Airway epithelial cell (primary cell): ENCODE results near the gene ARHGAP30. TPM values are rescaled to one million over a fixed set of nuclear protein-coding genes. Genes with fewer than 3 reads are reported as not detected.

Experiments
- total RNA-seq: library from RNA; depleted of rRNA; stranded (reverse); fragments of >200 nt; gene quantifications from 2 replicates; pipeline ENCODE4 v1.2.3, GENCODE V29; 2015

The ARHGAP30 gene, protein sequence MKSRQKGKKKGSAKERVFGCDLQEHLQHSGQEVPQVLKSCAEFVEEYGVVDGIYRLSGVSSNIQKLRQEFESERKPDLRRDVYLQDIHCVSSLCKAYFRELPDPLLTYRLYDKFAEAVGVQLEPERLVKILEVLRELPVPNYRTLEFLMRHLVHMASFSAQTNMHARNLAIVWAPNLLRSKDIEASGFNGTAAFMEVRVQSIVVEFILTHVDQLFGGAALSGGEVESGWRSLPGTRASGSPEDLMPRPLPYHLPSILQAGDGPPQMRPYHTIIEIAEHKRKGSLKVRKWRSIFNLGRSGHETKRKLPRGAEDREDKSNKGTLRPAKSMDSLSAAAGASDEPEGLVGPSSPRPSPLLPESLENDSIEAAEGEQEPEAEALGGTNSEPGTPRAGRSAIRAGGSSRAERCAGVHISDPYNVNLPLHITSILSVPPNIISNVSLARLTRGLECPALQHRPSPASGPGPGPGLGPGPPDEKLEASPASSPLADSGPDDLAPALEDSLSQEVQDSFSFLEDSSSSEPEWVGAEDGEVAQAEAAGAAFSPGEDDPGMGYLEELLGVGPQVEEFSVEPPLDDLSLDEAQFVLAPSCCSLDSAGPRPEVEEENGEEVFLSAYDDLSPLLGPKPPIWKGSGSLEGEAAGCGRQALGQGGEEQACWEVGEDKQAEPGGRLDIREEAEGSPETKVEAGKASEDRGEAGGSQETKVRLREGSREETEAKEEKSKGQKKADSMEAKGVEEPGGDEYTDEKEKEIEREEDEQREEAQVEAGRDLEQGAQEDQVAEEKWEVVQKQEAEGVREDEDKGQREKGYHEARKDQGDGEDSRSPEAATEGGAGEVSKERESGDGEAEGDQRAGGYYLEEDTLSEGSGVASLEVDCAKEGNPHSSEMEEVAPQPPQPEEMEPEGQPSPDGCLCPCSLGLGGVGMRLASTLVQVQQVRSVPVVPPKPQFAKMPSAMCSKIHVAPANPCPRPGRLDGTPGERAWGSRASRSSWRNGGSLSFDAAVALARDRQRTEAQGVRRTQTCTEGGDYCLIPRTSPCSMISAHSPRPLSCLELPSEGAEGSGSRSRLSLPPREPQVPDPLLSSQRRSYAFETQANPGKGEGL
- 0.19 and 0.28 TPM in 2 replicates for total RNA-seq

DNA sequence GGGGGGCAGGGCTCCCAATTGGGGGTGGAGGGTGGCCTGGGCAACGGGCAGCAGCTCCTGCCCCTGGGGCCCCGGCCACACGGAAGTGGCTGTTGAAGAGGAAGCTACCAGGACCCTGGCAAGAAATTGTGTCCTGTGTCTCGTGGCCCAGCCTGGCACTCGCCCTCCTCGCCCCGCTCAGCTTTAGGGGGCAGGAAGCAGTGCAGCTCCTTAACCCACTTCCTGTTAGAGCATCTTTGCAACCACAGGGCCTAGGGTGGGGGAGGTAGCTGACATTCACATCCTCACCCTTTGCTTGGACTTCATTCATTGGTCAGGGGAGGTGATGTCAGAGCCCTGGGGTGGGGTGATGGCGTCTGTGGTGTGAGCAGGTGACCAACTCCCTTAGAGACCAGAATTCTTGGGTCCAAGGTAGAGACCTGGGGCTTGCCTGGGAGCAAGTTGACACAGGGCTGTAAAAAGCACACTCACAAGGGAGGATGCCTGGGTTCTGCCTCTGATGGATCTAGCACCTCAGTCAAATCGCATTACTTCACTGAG, at the start of gene ARHGAP30:
Gene ARHGAP30 (minus strand): TSS at position 161 of the 540 bp plus-strand sequence. CDS start 267 bp downstream, outside the sequence.

DNA sequence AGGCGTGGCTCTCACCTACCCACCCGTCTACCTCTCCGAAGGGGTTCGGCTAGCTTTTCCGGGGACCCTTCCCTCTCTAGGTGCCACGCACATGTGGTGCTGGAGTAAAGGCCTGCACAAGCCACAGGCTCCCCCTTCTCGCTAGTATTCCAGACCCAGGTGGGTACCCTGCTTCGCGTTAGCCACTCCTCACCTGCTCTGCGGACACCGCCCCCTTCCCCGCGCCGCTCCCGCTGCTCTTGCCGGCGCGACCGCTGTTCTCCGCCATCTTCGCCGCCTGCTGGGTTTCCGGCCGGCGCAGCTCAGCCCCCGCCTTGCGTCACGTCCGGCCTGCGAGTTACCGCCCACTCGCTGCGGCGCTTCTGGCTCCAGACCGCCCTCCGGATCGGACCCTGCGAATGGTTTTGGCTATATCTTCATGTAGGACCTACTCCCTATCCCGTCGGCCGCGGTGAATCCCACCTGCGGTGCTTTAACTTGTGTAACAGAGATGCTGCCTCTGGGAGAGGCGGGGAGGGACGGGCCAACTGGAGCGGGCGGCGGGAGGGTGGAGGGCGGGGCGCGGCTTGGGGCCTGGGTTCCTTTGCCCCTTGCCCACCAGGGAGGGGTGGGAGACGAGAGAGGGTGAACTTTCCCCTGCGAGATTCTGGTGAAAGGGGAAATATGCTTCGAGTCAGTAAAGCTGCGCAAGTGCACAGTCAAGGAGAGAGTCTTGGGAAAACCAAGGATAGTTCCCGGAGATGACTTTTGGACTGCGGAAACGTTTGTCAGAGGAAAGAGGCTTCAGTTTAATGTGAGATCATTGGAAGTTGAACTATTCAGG, 48.3 kb upstream of the ARHGAP30 start, which contains the start of the genes NIT1 and PFDN2:
Gene NIT1 (plus strand): TSS at position 347 of the 823 bp plus-strand sequence. CDS start 72 bp downstream, at position 419.
Gene PFDN2 (minus strand): TSS at position 279 of the 823 bp plus-strand sequence. CDS start 11 bp downstream, at position 268.

DNA sequence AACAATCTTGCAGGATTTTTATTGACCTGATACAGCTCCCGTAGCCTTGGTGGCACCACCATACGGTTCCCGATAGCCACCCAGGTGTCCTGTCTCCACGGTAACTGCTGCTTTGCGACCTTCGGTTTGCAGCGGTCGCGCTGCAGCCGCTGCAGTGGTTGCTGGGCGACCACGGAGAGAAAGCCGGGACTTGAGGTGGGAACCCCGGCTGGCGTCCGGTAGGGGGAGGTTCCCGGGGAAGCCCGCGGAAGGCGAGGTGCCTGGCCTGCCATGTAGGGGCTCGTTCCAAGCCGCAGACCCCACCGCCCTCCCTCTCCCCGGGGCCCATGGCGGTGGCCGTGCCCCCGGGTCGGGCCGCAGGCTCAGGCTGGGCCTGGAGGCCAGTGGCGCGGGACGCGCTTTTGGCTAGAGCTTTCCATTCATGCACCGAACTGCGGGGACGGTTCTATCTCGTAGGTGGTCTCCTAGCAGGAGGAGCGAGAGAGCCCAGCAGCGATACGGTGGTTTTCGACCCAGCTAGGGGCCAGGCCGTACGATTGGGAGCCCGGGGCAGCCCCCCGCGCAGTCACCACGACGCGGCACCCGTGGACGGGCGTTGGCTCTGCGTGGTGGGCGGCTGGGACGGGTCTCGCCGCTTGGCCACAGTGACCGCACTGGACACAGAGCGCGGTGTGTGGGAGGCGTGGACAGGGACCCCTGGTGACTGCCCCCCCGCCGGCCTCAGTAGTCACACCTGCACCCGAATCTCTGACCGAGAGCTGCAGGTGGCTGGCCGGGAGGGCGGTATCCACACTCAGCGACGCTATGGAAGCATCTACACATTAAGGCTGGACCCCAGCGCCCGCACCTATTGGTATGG, 28.7 kb upstream of the ARHGAP30 start, which contains the start of gene KLHDC9:
Gene KLHDC9 (plus strand): TSS at position 152 of the 859 bp plus-strand sequence. CDS start 175 bp downstream, at position 327.

DNA sequence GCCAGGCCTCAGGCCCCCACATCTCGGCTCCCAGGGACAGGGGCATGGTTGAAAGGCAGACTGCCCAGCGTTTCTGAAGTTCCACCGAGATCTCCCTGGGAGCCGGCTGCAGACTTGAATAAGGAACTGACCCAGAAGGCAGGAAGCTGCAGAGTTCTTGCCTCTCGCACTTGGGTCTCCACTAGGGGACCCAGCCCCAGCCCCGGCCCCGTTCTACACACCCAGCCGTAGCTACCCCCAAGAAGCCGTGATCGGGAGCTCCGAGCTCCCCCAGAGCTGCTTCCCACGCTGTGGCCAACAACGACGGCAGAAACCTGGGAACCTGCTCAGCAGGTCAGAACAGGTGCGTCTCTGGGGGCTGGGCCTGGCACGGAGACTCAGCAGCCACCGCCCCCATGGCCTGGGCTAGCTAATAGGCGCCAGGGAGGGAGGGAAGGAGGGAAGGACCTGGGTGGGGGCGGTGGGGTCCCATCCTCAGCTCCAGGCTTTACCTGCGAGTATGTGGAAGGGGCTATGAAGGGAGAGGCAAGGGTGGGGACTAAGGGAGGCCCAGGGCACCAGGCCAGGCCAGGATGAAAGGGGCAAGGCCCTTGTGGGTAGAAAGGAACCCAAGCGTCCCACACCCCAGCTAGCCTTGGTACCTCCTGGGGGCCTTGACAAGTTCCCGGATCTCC, 19.7 kb upstream of the ARHGAP30 start, which contains the start of gene NECTIN4:
Gene NECTIN4 (minus strand): TSS at position 308 of the 674 bp plus-strand sequence. CDS start 262 bp downstream, at position 46.

DNA sequence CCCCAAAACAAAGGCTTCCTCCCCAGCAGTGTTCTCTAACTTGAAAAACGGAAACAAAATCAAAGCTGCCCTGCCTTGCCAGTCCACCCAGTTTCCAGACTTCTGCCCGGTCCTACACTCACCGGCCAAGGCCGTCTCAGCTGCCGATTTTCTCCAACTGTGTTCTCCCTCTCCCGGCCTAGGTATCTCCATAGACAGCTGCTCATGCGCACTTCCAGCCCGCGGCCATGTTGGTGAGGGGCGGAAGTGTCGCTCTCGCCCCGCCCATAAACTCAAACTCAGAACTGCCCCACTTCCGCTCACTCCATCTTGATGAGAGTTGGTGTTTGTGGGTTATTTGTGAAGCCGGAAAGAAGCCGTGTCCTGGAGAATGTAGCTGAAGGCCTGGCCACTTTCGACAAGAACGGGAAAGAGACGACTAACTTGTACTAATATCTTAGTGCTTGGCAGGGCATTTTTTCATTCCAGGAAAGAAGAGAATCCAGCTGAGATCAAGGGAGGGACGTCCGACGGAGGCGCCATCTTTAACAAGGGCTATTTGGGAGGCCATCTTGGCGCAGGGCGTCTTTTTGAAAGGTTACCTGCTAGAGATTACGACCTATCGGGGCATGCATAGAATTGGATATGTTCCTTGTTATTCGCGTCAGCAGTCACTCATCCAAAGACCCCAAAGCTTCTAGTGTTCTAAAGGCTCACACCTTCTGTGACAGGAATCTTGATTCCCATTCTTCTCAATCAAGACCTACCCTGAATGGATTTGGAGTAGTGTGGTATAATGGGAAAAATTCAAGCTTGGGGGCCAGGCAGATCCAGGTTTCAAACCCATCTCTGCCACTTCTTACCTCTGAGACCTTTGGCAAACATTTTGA, 23.7 kb downstream of the ARHGAP30 start, which contains the start of gene USF1:
Gene USF1 (minus strand): TSS at position 242 of the 869 bp plus-strand sequence. CDS start 2,702 bp downstream, outside the sequence.

DNA sequence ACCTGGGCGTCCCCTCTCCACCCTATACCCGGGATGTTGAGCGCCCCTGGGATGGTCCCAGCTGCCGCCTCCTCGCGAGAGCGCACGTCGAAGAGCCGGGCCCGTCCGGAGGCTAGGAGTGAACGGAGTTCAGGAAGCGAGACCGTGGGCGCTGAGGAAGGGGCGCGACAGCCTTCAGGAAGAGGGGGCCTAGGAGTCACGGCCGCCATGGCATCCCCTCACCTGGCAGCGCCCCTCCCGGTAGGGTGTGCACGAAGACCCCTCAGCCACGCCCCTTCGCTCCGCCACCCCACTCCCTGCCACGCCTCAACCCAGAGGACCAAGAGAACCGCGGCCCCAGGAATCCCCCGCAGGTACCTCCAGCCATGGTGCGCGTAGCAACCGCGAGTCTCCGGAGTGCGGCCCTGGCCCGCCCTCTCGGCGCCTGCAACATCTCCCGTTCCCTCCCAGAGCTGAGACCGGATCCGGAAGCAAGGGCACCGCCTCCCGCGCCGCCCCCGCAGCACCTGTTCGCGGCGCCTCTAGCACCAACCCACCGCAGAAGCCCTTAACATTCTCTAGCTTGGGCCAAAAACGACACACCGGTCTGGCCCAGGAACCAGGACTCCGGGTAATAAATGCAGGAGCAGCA, 31.1 kb downstream of the ARHGAP30 start, which contains the start of gene TSTD1:
Gene TSTD1 (minus strand): TSS at position 442 of the 631 bp plus-strand sequence. CDS start 75 bp downstream, at position 367.

GRCh38 chr1:161020509-161021164, 49.1 kb downstream of the ARHGAP30 start, which contains the start of gene F11R:
Gene F11R (minus strand): TSS chr1:161021152. CDS start chr1:161021073, 79 bp downstream.

Other genes starting within 250 kb of the ARHGAP30 start
- 0.07 TPM in 1 of 2 replicates, not detected in the other for gene CD244, start 207.0 kb downstream of the ARHGAP30 start, total RNA-seq
- not detected in 2 replicates for gene ITLN1, start 184.7 kb downstream of the ARHGAP30 start, total RNA-seq
- gene ITLN2, start 115.1 kb downstream of the ARHGAP30 start, total RNA-seq, result not detected in 2 replicates
- 117 and 131 TPM in 2 replicates for gene F11R, start 48.7 kb downstream of the ARHGAP30 start, total RNA-seq
- 110 and 112 TPM in 2 replicates for gene TSTD1, start 30.9 kb downstream of the ARHGAP30 start, total RNA-seq
- gene USF1, start 23.9 kb downstream of the ARHGAP30 start, total RNA-seq, result 39.4 and 40.9 TPM in 2 replicates
- 43.1 and 50.0 TPM in 2 replicates for gene NECTIN4, start 19.7 kb upstream of the ARHGAP30 start, total RNA-seq
- gene KLHDC9, start 28.5 kb upstream of the ARHGAP30 start, total RNA-seq, result 3.3 and 6.5 TPM in 2 replicates
- gene PFDN2, start 48.1 kb upstream of the ARHGAP30 start, total RNA-seq, result 76.4 and 100 TPM in 2 replicates
- 32.2 and 35.6 TPM in 2 replicates for gene NIT1, start 48.2 kb upstream of the ARHGAP30 start, total RNA-seq
- gene DEDD, start 62.8 kb upstream of the ARHGAP30 start, total RNA-seq, result 14.2 and 23.0 TPM in 2 replicates
- 43.8 and 68.1 TPM in 2 replicates for gene UFC1, start 84.1 kb upstream of the ARHGAP30 start, total RNA-seq
- 10.2 and 11.5 TPM in 2 replicates for gene USP21, start 89.6 kb upstream of the ARHGAP30 start, total RNA-seq
- 12.6 and 14.7 TPM in 2 replicates for gene PPOX, start 96.5 kb upstream of the ARHGAP30 start, total RNA-seq
- gene B4GALT3, start 107.6 kb upstream of the ARHGAP30 start, total RNA-seq, result 31.2 and 35.7 TPM in 2 replicates
- gene ADAMTS4, start 129.2 kb upstream of the ARHGAP30 start, total RNA-seq, result 0.05 and 0.07 TPM in 2 replicates
- 87.7 and 96.5 TPM in 2 replicates for gene NDUFS2, start 132.5 kb upstream of the ARHGAP30 start, total RNA-seq
- gene FCER1G, start 145.4 kb upstream of the ARHGAP30 start, total RNA-seq, result 0.42 TPM in 1 of 2 replicates, not detected in the other
- not detected in 2 replicates for gene APOA2, start 153.7 kb upstream of the ARHGAP30 start, total RNA-seq
- gene TOMM40L, start 156.2 kb upstream of the ARHGAP30 start, total RNA-seq, result 11.2 and 14.1 TPM in 2 replicates
- gene NR1I3, start 168.3 kb upstream of the ARHGAP30 start, total RNA-seq, result not detected in 2 replicates
- gene PCP4L1, start 188.9 kb upstream of the ARHGAP30 start, total RNA-seq, result 1.3 and 1.9 TPM in 2 replicates
- gene MPZ, start 240.1 kb upstream of the ARHGAP30 start, total RNA-seq, result 1.2 and 2.2 TPM in 2 replicates
- 45.1 and 53.2 TPM in 2 replicates for gene SDHC, start 244.5 kb upstream of the ARHGAP30 start, total RNA-seq